Mesenchymal stem cell (in vitro differentiated cells and primary cell): ENCODE measurements around the gene ZBED4.
A peak's percentile ranks its signal among the peaks of the same experiment; 100 is the strongest.

Source experiments
- DNase-seq: peaks from one replicate; pipeline ENCODE4 v3.0.0-alpha.2; 2013
- H2AFZ ChIP-seq: one replicate; pipeline ENCODE4 v1.6.1; 2013; ENCODE audit warnings: low read depth, mild to moderate bottlenecking, control low read depth, inconsistent platforms, low read length, moderate library complexity
- H2AK5ac ChIP-seq: 2 replicates; pipeline ENCODE4 v1.6.1; 2013; ENCODE audit warnings: low read length, moderate library complexity, mild to moderate bottlenecking, inconsistent platforms; ENCODE audit not compliant: severe bottlenecking
- H2BK120ac ChIP-seq: one replicate; pipeline ENCODE4 v1.6.1; 2013; ENCODE audit warnings: low read depth, mild to moderate bottlenecking, inconsistent platforms, low read length, moderate library complexity
- H2BK12ac ChIP-seq, 2 experiments: one replicate each; pipeline ENCODE4 v1.6.1; 2013; ENCODE audit warnings: inconsistent platforms in 2 of 2, low read length in 2 of 2, mild to moderate bottlenecking in 2 of 2, moderate library complexity in 2 of 2, control low read depth in 1 of 2
- H2BK15ac ChIP-seq: one replicate; pipeline ENCODE4 v1.6.1; 2013; ENCODE audit warnings: mild to moderate bottlenecking, low read depth, inconsistent platforms; ENCODE audit not compliant: poor library complexity, severe bottlenecking
- H2BK5ac ChIP-seq: 2 replicates; pipeline ENCODE4 v1.6.1; 2013; ENCODE audit warnings: low read depth, mild to moderate bottlenecking, low read length, control low read depth, inconsistent platforms; ENCODE audit not compliant: poor library complexity, severe bottlenecking
- H3K14ac ChIP-seq, 2 experiments: one replicate each; pipeline ENCODE4 v1.6.1; 2013; ENCODE audit warnings: inconsistent platforms in 2 of 2, low read length in 2 of 2, control low read depth in 1 of 2, mild to moderate bottlenecking in 1 of 2, moderate library complexity in 1 of 2
- H3K18ac ChIP-seq, 2 experiments: one replicate each; pipeline ENCODE4 v1.6.1; 2013; ENCODE audit warnings: inconsistent platforms in 2 of 2, low read length in 2 of 2, control low read depth in 1 of 2, low read depth in 1 of 2, mild to moderate bottlenecking in 1 of 2
- H3K23ac ChIP-seq, 2 experiments: one replicate each; pipeline ENCODE4 v1.6.1; 2013; ENCODE audit warnings: inconsistent platforms in 2 of 2, low read length in 2 of 2, mild to moderate bottlenecking in 2 of 2, moderate library complexity in 2 of 2, control low read depth in 1 of 2
- H3K27ac ChIP-seq: 2 replicates; pipeline ENCODE4 v1.5.1; 2013; ENCODE audit warnings: mild to moderate bottlenecking, moderate library complexity, low read length, control low read depth, inconsistent platforms; ENCODE audit not compliant: poor library complexity, severe bottlenecking
- H3K27me3 ChIP-seq, 2 experiments: 2 replicates each; pipeline versions ENCODE4 v1.6.1 to v1.7.0; 2013; ENCODE audit warnings: low read length in 2 of 2, mild to moderate bottlenecking in 2 of 2, moderate library complexity in 2 of 2, control low read depth in 1 of 2, inconsistent platforms in 1 of 2; ENCODE audit not compliant: control insufficient read depth in 1 of 2, insufficient read depth in 1 of 2
- H3K36me3 ChIP-seq, 2 experiments: 2 replicates each; pipeline versions ENCODE4 v1.6.1 to v1.7.0; 2013; ENCODE audit warnings: low read length in 2 of 2, control low read depth in 1 of 2, inconsistent platforms in 1 of 2, low read depth in 1 of 2, mild to moderate bottlenecking in 1 of 2; ENCODE audit not compliant: insufficient read depth in 2 of 2, control insufficient read depth in 1 of 2
- H3K4ac ChIP-seq, 2 experiments: one replicate each; pipeline ENCODE4 v1.6.1; 2013; ENCODE audit warnings: inconsistent platforms in 2 of 2, low read length in 2 of 2, mild to moderate bottlenecking in 2 of 2, moderate library complexity in 2 of 2, control low read depth in 1 of 2, low read depth in 1 of 2
- H3K4me1 ChIP-seq: 2 replicates; pipeline ENCODE4 v1.6.1; 2013; ENCODE audit warnings: low read depth, low read length, control low read depth; ENCODE audit not compliant: control insufficient read depth, insufficient read depth
- H3K4me2 ChIP-seq: 2 replicates; pipeline ENCODE4 v1.6.1; 2013; ENCODE audit warnings: low read length, mild to moderate bottlenecking, inconsistent platforms; ENCODE audit not compliant: poor library complexity, severe bottlenecking
- H3K4me3 ChIP-seq, 2 experiments: 2 replicates each; pipeline versions ENCODE4 v1.5.1 to v1.7.0; 2013; ENCODE audit warnings: low read length in 2 of 2, mild to moderate bottlenecking in 2 of 2, control low read depth in 1 of 2, low read depth in 1 of 2; ENCODE audit not compliant: insufficient read depth in 1 of 2
- H3K79me1 ChIP-seq: replicated peaks from 2 replicates; pipeline ENCODE4 v1.6.1; 2013; ENCODE audit warnings: mild to moderate bottlenecking, control low read depth, low read length, inconsistent platforms; ENCODE audit not compliant: poor library complexity, severe bottlenecking
- H3K9ac ChIP-seq: 2 replicates; pipeline ENCODE4 v1.7.0; 2013; ENCODE audit warnings: mild to moderate bottlenecking, low read length, moderate library complexity
- H3K9me3 ChIP-seq: 2 replicates; pipeline ENCODE4 v1.7.0; 2013; ENCODE audit warnings: mild to moderate bottlenecking, low read length; ENCODE audit not compliant: control insufficient read depth
- H4K8ac ChIP-seq: one replicate; pipeline ENCODE4 v1.6.1; 2013; ENCODE audit warnings: inconsistent platforms, mild to moderate bottlenecking, low read length, moderate library complexity
- H4K91ac ChIP-seq: one replicate; pipeline ENCODE4 v1.6.1; 2013; ENCODE audit warnings: mild to moderate bottlenecking, low read length, inconsistent platforms
- WGBS: methylation state at CpG from one replicate; pipeline ENCODE4 v1.1.7; 2013; ENCODE audit warnings: mixed read lengths; 5-methylcytosine and 5-hydroxymethylcytosine counted together

ZBED4 gene

GRCh38 chr22:49929994-49930575 lies 76.4 kb downstream of the ZBED4 start:
- H2AFZ ChIP-seq = no peak overlapping the region
- WGBS = 78% methylated on average over 21 of the region's 21 CpGs
- H3K9ac ChIP-seq = no peak overlapping the region
- no peak overlapping the region for H2BK120ac ChIP-seq
- H3K4me1 ChIP-seq = peaks cover 26% of the 10 kb centered on the region
- no peak overlapping the region for H3K4me2 ChIP-seq
- H4K91ac ChIP-seq = peak overlapping the region; percentile 29
- no peak overlapping the region for H3K18ac ChIP-seq
- H2AK5ac ChIP-seq = peak overlapping the region; percentile 17
- no peak overlapping the region for H3K23ac ChIP-seq
- peaks cover 4 to 5% of the 10 kb centered on the region in 2 experiments for H3K27me3 ChIP-seq
- peak overlapping the region in 1 of 2 experiments; percentile 4 for H2BK12ac ChIP-seq
- DNase-seq = no peak
- H3K14ac ChIP-seq = no peak overlapping the region
- no peak overlapping the region for H3K4ac ChIP-seq
- H3K4me3 ChIP-seq = no peak overlapping the region
- no peaks in the 10 kb centered on the region for H3K79me1 ChIP-seq
- no peak overlapping the region for H2BK15ac ChIP-seq
- H3K36me3 ChIP-seq = peaks cover 10 to 18% of the 10 kb centered on the region in 2 experiments
- no peak overlapping the region for H4K8ac ChIP-seq
- H2BK5ac ChIP-seq = no peak overlapping the region
- H3K9me3 ChIP-seq = no peaks in the 10 kb centered on the region
- H3K27ac ChIP-seq = no peak overlapping the region

- Histone ChIP-seq H2BK5ac (no peak overlapping the region), H2AFZ (no peak overlapping the region), H2BK15ac (no peak overlapping the region), H2BK12ac (no peak overlapping the region), H3K36me3 (peaks cover 3 to 13% of the 10 kb centered on the region in 2 experiments), H3K27ac (no peak overlapping the region), H3K4me3 (no peak overlapping the region), H3K23ac (no peak overlapping the region), H3K4me2 (no peak overlapping the region), H3K9me3 (no peaks in the 10 kb centered on the region), H3K4me1 (peaks cover 26% of the 10 kb centered on the region), H3K79me1 (no peaks in the 10 kb centered on the region), H2AK5ac (no peak overlapping the region), H3K9ac (no peak overlapping the region), H2BK120ac (no peak overlapping the region), H3K4ac (no peak overlapping the region), H4K8ac (no peak overlapping the region), H3K18ac (no peak overlapping the region), H3K14ac (no peak overlapping the region), H4K91ac (peak overlapping the region; percentile 29), H3K27me3 (peaks cover 4 to 5% of the 10 kb centered on the region in 2 experiments)
- WGBS = 74% methylated on average over 14 of the region's 14 CpGs
- peak; percentile 73 for DNase-seq
These were observed 77.2 kb downstream of the ZBED4 start for GRCh38 chr22:49930596-49931412.

- Histone ChIP-seq H3K4me1 (peaks cover 46% of the 10 kb centered on the region), H3K4me3 (peak overlapping the region in 1 of 2 experiments; percentile 78), H3K27ac (no peak overlapping the region), H4K8ac (peak overlapping the region; percentile 99), H3K14ac (peak overlapping the region in 1 of 2 experiments; percentile 90), H4K91ac (peak overlapping the region; percentile 100), H3K79me1 (no peaks in the 10 kb centered on the region), H3K4me2 (no peak overlapping the region), H3K9ac (peak overlapping the region; percentile 82), H3K18ac (peak overlapping the region; percentile 97 to 99), H3K27me3 (peaks cover 4 to 5% of the 10 kb centered on the region in 2 experiments), H3K36me3 (no peaks in the 10 kb centered on the region), H2AFZ (peak overlapping the region; percentile 47), H3K9me3 (no peaks in the 10 kb centered on the region), H2BK5ac (peak overlapping the region; percentile 35), H3K23ac (no peak overlapping the region), H2BK120ac (peak overlapping the region; percentile 99), H3K4ac (peak overlapping the region; percentile 95 to 100), H2AK5ac (no peak overlapping the region), H2BK12ac (peak overlapping the region; percentile 93 to 99), H2BK15ac (peak overlapping the region; percentile 75)
- no peak for DNase-seq
- WGBS = 82% methylated on average over 27 of the region's 27 CpGs
These were observed 79.9 kb downstream of the ZBED4 start for GRCh38 chr22:49933236-49934159.
